Activated CD8-positive, alpha-beta T cell treated with anti-CD3 and anti-CD28 coated beads, Interleukin-2, amount 10 ng/mL, durations not matched to agents 7 days and 5 days (primary cell): ENCODE measurements around the gene FAM114A1. TPM values are rescaled to one million over a fixed set of nuclear protein-coding genes. Genes with fewer than 3 reads are reported as not detected.

Experiments
- ATAC-seq: fragments of 150-1000 bp; cut with Tn5 transposase; one replicate; pipeline ENCODE4 v1.10.0; 2021; ENCODE audit warnings: moderate library complexity
- CTCF ChIA-PET: fragments of 350-600 bp; sonication (Branson Sonifier 250); formaldehyde crosslinking; loops from one replicate; lab custom pipeline; 2021; ENCODE audit warnings: antibody characterized with exemption; lab: Charles Lee
- POLR2A ChIA-PET: fragments of 350-600 bp; sonication (Branson Sonifier 250); formaldehyde crosslinking; loops from one replicate; lab custom pipeline; 2021; ENCODE audit warnings: antibody characterized with exemption; lab: Charles Lee
- DNase-seq: peaks from one replicate; pipeline ENCODE4 v3.0.0-alpha.2; 2020
- H3K27ac Mint-ChIP-seq: one replicate; pipeline ENCODE4 v1.8.0; 2021; ENCODE audit warnings: mild to moderate bottlenecking, mixed read lengths
- H3K27me3 Mint-ChIP-seq: one replicate; pipeline ENCODE4 v1.8.0; 2021; ENCODE audit warnings: low read depth, mixed read lengths
- H3K36me3 Mint-ChIP-seq: one replicate; pipeline ENCODE4 v1.8.0; 2021; ENCODE audit warnings: low read depth, mixed read lengths
- H3K4me1 Mint-ChIP-seq: one replicate; pipeline ENCODE4 v1.8.0; 2021; ENCODE audit warnings: low read depth, mixed read lengths
- H3K4me3 Mint-ChIP-seq: one replicate; pipeline ENCODE4 v1.8.0; 2021; ENCODE audit warnings: mild to moderate bottlenecking, mixed read lengths
- H3K9me3 Mint-ChIP-seq: one replicate; pipeline ENCODE4 v1.8.0; 2022; ENCODE audit warnings: mixed read lengths; ENCODE audit not compliant: insufficient read depth
- total RNA-seq, 2 experiments: library from RNA; stranded (reverse); gene quantifications; one replicate each; pipeline ENCODE4 v1.2.3, GENCODE V29; 2021

Gene FAM114A1
- total RNA-seq, 2 experiments from 2014 or later: 0.50 to 0.60 TPM

- no peaks in the 10 kb centered on the region for H3K9me3 Mint-ChIP-seq
- CTCF ChIA-PET: interaction anchor here (0.6 to 4.3 kb wide), 54 partner anchors 8 to 1625 kb away, joined by 3 to 90 read pairs (median 4); partner anchors contain the start of genes RFC1, TLR1 and TLR10
- peak; percentile 67 for ATAC-seq
- DNase-seq: peak; percentile 77
- POLR2A ChIA-PET: no interaction called here
- H3K4me3 Mint-ChIP-seq: no peak overlapping the region
- peaks cover 35% of the 10 kb centered on the region for H3K4me1 Mint-ChIP-seq
- H3K27ac Mint-ChIP-seq: no peak overlapping the region
- peaks cover 20% of the 10 kb centered on the region for H3K27me3 Mint-ChIP-seq
- H3K36me3 Mint-ChIP-seq: no peaks in the 10 kb centered on the region
Measured at GRCh38 chr4:38860788-38861424, 6.7 kb upstream of the FAM114A1 start.

- CTCF ChIA-PET: interaction anchor here (0.8 to 4.3 kb wide), 14 partner anchors 13 to 372 kb away, joined by 3 to 90 read pairs (median 6); partner anchors contain the start of gene TLR10
- H3K9me3 Mint-ChIP-seq: no peaks in the 10 kb centered on the region
- peaks cover 26% of the 10 kb centered on the region for H3K4me1 Mint-ChIP-seq
Measured at GRCh38 chr4:38861791-38862190, 5.8 kb upstream of the FAM114A1 start.

GRCh38 chr4:38865445-38865844, 2.2 kb upstream of the FAM114A1 start:
- POLR2A ChIA-PET: no interaction called here
- CTCF ChIA-PET: interaction anchor here (0.6 to 2.2 kb wide), 3 partner anchors 20 to 1976 kb away, joined by 3 to 4 read pairs (median 3); no protein-coding TSS in a partner anchor
- Mint-ChIP-seq H3K36me3 (no peaks in the 10 kb centered on the region), H3K27me3 (peaks cover 42% of the 10 kb centered on the region), H3K4me3 (no peak overlapping the region), H3K9me3 (no peaks in the 10 kb centered on the region), H3K27ac (no peak overlapping the region), H3K4me1 (peaks cover 30% of the 10 kb centered on the region)
- ATAC-seq (no peak), DNase-seq (no peak)

More at GRCh38 chr4:38861791-38862190, 5.8 kb upstream of the FAM114A1 start:
- H3K36me3 Mint-ChIP-seq: no peaks in the 10 kb centered on the region
- peaks cover 20% of the 10 kb centered on the region for H3K27me3 Mint-ChIP-seq
- no peak for DNase-seq
- no peak for ATAC-seq
- POLR2A ChIA-PET: no interaction called here
- H3K4me3 Mint-ChIP-seq: no peak overlapping the region
- H3K27ac Mint-ChIP-seq: no peak overlapping the region

DNA sequence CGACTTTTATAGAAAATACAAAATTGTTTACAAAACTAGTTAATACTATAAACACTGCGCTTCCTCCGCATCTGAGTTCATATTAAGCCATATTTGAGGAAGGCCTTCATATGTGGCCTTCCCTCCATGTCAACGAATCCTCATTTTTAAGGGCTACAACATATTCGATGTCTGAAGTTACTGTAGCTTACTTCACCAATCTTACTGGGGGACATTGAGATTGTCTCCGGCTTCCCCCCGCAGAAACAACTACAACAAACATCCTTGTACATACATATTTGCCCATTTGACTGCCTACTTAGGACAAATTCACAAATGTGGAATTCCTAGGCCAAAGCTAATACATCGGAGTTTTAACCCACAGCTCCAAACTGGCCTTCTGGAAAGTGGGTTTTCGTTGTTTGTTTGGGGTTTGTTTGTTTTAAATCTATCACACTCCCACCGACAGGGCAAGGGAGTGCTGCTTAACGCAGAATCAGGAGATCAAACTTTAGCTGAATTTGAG, 581 bp upstream of the FAM114A1 start:
- no peak for ATAC-seq
- peaks cover 26% of the 10 kb centered on the region for H3K4me1 Mint-ChIP-seq
- ChIA-PET CTCF (interaction anchor here (1.0 to 1.7 kb wide), 3 partner anchors 26 to 107 kb away, joined by 3 to 7 read pairs (median 4); partner anchors contain the start of gene TLR10), POLR2A (no interaction called here)
- H3K9me3 Mint-ChIP-seq: no peaks in the 10 kb centered on the region
- no peaks in the 10 kb centered on the region for H3K36me3 Mint-ChIP-seq
- peak overlapping the region; percentile 51 for H3K27ac Mint-ChIP-seq
- H3K4me3 Mint-ChIP-seq: peak overlapping the region; percentile 76
- peaks cover 39% of the 10 kb centered on the region for H3K27me3 Mint-ChIP-seq
- DNase-seq: no peak

DNA sequence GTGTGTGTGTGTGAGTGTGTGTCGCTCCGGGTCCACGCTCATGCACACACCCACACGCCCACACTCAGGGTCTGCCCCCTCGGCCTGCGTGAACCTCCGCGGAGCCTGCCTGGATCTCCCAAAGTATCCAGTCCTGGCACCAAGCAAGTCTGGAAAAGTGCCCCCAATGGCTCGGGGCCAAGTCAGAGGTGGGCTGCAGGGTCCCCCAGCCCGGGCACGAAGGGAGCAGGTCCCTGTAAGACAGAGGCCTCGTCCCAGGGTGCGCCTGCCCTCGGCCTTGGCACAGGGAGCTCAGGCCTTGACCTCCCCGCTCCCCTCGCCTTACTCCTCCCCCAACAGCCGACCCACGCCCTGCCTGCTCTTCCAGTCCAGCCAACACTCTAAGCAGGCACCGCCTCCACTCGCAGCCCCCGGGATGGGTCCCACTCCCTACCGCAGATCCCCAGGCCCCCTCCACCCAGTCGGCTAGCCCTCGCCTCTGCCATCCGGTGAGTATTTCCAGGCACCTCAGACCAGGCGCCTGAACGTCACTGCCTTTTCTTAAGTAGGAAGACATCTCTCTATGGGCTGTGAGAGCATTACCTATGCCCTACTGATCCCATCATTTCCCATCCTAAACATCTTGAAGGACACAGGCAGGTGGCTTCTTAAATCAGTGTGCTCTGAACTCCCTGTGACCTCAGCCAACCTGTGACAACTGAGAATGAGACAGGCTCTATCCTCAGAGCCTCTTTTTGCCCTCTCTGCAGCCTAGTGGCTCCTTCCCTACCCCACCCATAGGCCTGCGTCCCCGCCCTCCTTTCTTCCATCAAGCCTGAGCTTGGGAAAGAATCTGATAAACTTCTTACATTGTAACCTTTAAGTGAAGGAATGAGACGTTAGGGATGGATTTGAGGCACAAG, 704 bp downstream of the FAM114A1 start:
- no peaks in the 10 kb centered on the region for H3K36me3 Mint-ChIP-seq
- POLR2A ChIA-PET: no interaction called here
- no peak for ATAC-seq

DNA sequence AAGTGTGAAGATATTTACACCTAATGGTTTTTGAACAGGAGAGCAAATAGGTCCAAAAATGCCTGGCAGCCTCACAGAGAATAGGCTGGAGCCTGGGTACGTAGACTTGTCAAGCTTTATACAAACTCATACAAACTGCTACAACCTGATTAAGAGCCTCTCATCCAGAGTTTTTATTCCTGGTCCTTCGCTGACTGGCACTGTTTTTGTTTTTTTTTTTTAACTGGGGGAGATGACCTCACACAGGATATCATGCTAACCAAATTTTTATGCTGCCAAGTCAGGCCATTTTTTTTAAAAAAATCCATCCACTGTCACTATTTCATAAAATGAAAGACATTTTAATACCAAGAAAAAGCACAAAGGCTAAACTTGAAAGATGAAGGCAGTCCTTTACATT, 1.9 kb downstream of the FAM114A1 start:
- POLR2A ChIA-PET: no interaction called here
- CTCF ChIA-PET: interaction anchor here (1.5 to 1.7 kb wide), 2 partner anchors 9 kb away, joined by 5 to 6 read pairs; no protein-coding TSS in a partner anchor
- Mint-ChIP-seq H3K36me3 (no peaks in the 10 kb centered on the region), H3K9me3 (no peaks in the 10 kb centered on the region), H3K27ac (no peak overlapping the region), H3K27me3 (peaks cover 39% of the 10 kb centered on the region), H3K4me1 (peaks cover 26% of the 10 kb centered on the region), H3K4me3 (no peak overlapping the region)
- no peak for ATAC-seq
- no peak for DNase-seq

More for the DNA sequence above, 704 bp downstream of the FAM114A1 start:
- Mint-ChIP-seq H3K4me3 (peak overlapping the region; percentile 60), H3K4me1 (peaks cover 26% of the 10 kb centered on the region), H3K27me3 (peaks cover 34% of the 10 kb centered on the region), H3K27ac (no peak overlapping the region), H3K9me3 (no peaks in the 10 kb centered on the region)
- no peak for DNase-seq
- CTCF ChIA-PET: interaction anchor here (1.5 kb wide), 1 partner anchor 8 kb away, joined by 6 read pairs; no protein-coding TSS in a partner anchor

DNA sequence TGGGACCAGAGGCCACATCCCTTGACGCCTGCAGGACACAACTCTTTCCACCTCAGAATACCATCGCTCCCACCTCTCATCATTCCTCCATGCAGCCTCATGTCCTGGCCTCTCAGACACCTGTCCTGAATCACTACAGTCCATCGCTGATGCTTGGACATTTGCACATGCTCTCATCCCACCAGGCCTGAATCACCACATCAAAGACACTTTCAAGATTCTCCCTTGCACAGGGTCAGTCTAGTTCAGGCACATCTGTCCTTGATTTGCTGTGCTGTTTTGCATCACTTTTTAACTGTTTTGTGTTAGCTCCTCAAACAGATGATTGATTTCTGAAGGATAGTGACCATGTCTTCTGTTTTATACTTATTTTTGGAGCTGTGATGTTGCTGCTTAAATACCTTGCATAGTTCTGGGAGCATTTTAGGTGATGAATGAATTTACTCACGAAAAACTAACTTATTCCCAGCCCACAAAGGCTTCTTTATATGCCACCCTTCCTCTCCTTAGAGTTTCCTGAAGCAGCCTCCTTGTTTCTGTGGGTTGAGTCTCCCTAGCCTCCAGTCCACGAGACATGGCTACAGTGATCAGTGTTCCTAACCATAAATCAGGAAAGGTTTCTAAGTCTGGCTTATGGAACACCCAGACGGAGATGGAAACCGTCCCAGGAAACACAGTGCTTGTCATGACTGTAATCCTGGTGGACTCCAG, 2.6 kb downstream of the FAM114A1 start:
- H3K4me1 Mint-ChIP-seq: peaks cover 26% of the 10 kb centered on the region
- DNase-seq (no peak), ATAC-seq (no peak)
- no peaks in the 10 kb centered on the region for H3K9me3 Mint-ChIP-seq
- H3K36me3 Mint-ChIP-seq: no peaks in the 10 kb centered on the region
- H3K4me3 Mint-ChIP-seq: no peak overlapping the region
- peaks cover 43% of the 10 kb centered on the region for H3K27me3 Mint-ChIP-seq
- ChIA-PET POLR2A (no interaction called here), CTCF (interaction anchor here (1.7 kb wide), 1 partner anchor 10 kb away, joined by 5 read pairs; no protein-coding TSS in a partner anchor)
- H3K27ac Mint-ChIP-seq: no peak overlapping the region

- CTCF ChIA-PET: interaction anchor here (1.7 to 6.0 kb wide), 2 partner anchors 11 kb away, joined by 5 to 38 read pairs; no protein-coding TSS in a partner anchor
- DNase-seq: no peak
- peaks cover 26% of the 10 kb centered on the region for H3K4me1 Mint-ChIP-seq
- no peak for ATAC-seq
- H3K4me3 Mint-ChIP-seq: no peak overlapping the region
- H3K27me3 Mint-ChIP-seq: peaks cover 45% of the 10 kb centered on the region
- no peaks in the 10 kb centered on the region for H3K36me3 Mint-ChIP-seq
- H3K27ac Mint-ChIP-seq: no peak overlapping the region
- POLR2A ChIA-PET: no interaction called here
- no peaks in the 10 kb centered on the region for H3K9me3 Mint-ChIP-seq
Measured at GRCh38 chr4:38871593-38871992, 4.0 kb downstream of the FAM114A1 start.

GRCh38 chr4:38872620-38873019, 5.0 kb downstream of the FAM114A1 start:
- Mint-ChIP-seq H3K27me3 (peaks cover 42% of the 10 kb centered on the region), H3K9me3 (no peaks in the 10 kb centered on the region), H3K36me3 (no peaks in the 10 kb centered on the region), H3K4me1 (peaks cover 22% of the 10 kb centered on the region), H3K27ac (no peak overlapping the region), H3K4me3 (no peak overlapping the region)
- DNase-seq (no peak), ATAC-seq (no peak)
- POLR2A ChIA-PET: no interaction called here
- CTCF ChIA-PET: interaction anchor here (2.2 to 6.0 kb wide), 2 partner anchors 12 to 68 kb away, joined by 8 to 38 read pairs; partner anchors contain the start of gene TLR1

GRCh38 chr4:38873290-38873944, 5.8 kb downstream of the FAM114A1 start:
- peaks cover 19% of the 10 kb centered on the region for H3K4me1 Mint-ChIP-seq
- no peaks in the 10 kb centered on the region for H3K9me3 Mint-ChIP-seq
- no peak overlapping the region for H3K27ac Mint-ChIP-seq
- DNase-seq (no peak), ATAC-seq (no peak)
- peaks cover 38% of the 10 kb centered on the region for H3K27me3 Mint-ChIP-seq
- H3K36me3 Mint-ChIP-seq: no peaks in the 10 kb centered on the region
- CTCF ChIA-PET: interaction anchor here (0.8 to 6.0 kb wide), 4 partner anchors 12 to 114 kb away, joined by 4 to 38 read pairs (median 6); partner anchors contain the start of gene TLR1
- H3K4me3 Mint-ChIP-seq: no peak overlapping the region
- POLR2A ChIA-PET: no interaction called here
